ENCODE results near the gene COL24A1.

GRCh38 chr1:85935234-85935633, 221.3 kb downstream of the COL24A1 start:
- no peak for TF ChIP-seq CTCF (IDR thresholded peaks at IDR 0.05)
- no peak for TF ChIP-seq EP300 (IDR thresholded peaks at IDR 0.05)
- TF ChIP-seq POLR2AphosphoS5 (IDR thresholded peaks at IDR 0.05), result no peak
- TF ChIP-seq POLR2A (IDR thresholded peaks at IDR 0.05), result no peak

Measured in sigmoid colon (tissue), 4 donors.